Esophagus muscularis mucosa (tissue), 3 donors: ENCODE measurements around the gene VEPH1.

Source experiments
- POLR2A ChIP-seq: fragments of 450-650 bp; IDR thresholded peaks from one replicate; pipeline ENCODE4 v1.6.1; 2017; ENCODE audit warnings: antibody characterized with exemption, moderate library complexity, mild to moderate bottlenecking, low read depth
- TF ChIP-seq, protein P1 (sequence below), 3 experiments: fragments of 200-600 bp in 2 of 3; fragments of 450-650 bp in 1 of 3; sonication (generic) in 2 of 3; IDR thresholded peaks; one replicate each; pipeline ENCODE4 v1.5.1; 2017 to 2019; ENCODE audit warnings: antibody characterized with exemption in 3 of 3, mild to moderate bottlenecking in 2 of 3, moderate library complexity in 1 of 3

DNA sequence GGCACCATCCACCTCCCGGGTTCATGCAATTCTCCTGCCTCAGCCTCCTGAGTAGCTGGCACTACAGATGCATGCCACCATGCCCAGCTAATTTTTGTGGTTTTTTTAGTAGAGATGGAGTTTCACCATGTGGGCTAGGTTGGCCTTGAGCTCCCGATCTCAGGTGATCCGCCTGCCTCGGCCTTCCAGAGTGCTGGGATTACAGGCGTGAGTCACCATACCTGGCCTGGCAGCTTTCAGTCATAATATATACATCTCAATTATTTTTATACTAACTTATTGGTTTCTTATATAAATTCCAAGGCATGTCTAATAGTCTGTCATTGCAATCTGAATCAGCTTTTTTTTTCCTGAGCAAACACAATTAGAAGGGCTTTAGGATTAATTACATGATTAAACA, 269.3 kb downstream of the VEPH1 start:
- TF ChIP-seq, protein P1, sequence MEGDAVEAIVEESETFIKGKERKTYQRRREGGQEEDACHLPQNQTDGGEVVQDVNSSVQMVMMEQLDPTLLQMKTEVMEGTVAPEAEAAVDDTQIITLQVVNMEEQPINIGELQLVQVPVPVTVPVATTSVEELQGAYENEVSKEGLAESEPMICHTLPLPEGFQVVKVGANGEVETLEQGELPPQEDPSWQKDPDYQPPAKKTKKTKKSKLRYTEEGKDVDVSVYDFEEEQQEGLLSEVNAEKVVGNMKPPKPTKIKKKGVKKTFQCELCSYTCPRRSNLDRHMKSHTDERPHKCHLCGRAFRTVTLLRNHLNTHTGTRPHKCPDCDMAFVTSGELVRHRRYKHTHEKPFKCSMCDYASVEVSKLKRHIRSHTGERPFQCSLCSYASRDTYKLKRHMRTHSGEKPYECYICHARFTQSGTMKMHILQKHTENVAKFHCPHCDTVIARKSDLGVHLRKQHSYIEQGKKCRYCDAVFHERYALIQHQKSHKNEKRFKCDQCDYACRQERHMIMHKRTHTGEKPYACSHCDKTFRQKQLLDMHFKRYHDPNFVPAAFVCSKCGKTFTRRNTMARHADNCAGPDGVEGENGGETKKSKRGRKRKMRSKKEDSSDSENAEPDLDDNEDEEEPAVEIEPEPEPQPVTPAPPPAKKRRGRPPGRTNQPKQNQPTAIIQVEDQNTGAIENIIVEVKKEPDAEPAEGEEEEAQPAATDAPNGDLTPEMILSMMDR (IDR thresholded peaks at IDR 0.05), result no peak
- no peak for TF ChIP-seq POLR2A
